ENCODE results near the gene MTSS2.
"Not testable (repeated sequence)": the region's sequence is repeated elsewhere in the genome, so short reads cannot be mapped to it uniquely, and the experiment has no call there.

MTSS2 gene

GRCh38 chr16:70651524-70651923 is 34.3 kb downstream of the MTSS2 start:
- DNase-seq: no peak

DNA sequence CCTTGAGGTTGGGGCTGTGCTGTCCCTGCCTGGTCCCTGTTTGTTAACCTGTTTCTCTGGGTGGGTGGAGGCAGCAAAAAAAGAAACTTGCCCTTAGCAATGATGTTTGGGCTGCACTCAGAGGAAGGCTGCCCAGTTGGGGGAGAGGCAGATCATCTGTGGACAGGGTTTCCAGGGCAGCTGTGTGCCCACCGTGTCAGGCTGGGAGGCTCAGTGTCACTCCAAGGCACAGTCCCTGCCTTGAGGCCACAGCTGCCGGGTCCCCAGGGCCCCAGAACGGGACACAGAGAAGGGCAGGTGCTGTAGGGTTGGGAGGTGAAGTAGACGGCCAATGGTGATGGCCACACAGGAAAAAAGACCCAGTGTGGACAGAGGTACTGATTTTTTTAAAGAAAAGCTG is 35.6 kb downstream of the MTSS2 start:
- no peak for DNase-seq

DNA sequence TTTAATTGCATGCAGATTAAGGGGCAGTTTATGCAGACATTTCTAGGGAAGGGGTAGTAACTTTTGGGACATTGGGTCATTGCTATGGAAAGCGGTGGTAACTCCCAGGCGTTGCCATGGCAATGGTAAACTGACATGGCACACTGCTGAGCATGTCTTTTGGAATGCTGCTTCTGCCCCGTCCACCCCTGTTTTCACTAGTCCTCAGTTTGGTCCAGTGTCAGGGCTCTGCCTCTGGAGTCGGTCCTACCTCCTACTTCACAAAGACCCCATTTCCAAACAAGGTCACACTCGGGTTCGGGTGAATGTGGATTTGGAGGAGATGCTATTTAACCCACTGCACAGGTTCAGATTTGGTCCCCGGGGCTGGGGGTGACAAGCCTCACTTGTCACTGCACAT is 36.6 kb downstream of the MTSS2 start:
- no peak for DNase-seq

GRCh38 chr16:70648606-70649005 is 37.2 kb downstream of the MTSS2 start:
- no peak for DNase-seq

DNA sequence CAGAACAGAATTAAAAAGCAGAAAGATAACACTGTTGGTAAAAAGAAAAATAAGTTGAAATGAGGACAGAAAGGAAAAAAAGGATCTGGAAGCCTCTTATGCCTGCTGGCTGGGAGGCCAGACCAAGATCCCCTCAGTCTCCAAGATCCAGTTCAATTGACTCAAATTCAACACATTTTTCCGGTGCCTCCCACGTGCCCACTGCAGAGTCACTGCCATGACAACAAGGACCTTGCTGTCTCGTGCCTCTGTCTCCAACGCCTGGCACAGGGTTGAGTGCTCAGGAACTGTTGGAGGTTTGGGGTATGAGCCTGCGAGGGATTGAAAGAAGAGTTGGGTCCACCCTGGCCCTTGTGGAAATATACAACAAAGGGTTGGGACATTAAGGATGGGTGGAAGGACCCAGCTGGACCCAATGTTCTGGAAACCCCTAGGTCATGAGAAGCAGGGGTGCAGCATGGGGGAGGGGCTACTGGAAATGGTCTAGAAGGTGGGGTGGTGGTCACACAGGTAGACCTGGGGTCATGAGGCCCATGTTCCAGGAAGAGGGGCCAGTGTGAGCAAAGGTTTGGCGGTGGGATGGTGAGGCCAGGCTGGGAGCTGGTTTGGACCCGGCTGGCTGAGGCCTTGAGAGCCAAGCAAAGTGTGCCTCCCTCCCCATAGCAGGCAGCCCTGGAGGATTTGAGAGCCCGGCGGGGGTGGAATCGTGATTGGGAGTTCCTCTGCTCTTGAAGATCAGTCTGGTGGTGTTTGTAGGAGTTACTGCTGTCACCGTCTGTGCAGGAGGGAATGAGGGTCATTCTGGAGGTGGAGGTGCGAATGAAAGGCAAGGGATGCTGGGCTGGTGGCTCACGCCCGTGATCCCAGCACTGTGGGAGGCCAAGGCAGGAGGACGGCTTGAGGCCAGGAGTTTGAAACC is 38.2 kb downstream of the MTSS2 start:
- DNase-seq: no peak

GRCh38 chr16:70646260-70647241 is 39.3 kb downstream of the MTSS2 start, which contains the start of gene IL34:
Gene IL34 (plus strand): TSS chr16:70646559. CDS start chr16:70646948, 389 bp downstream.
- DNase-seq: no peak

GRCh38 chr16:70644763-70645597 is 40.9 kb downstream of the MTSS2 start:
- DNase-seq: no peak

GRCh38 chr16:70643264-70643663 is 42.6 kb downstream of the MTSS2 start:
- DNase-seq: not testable (repeated sequence)

GRCh38 chr16:70642633-70643032 is 43.2 kb downstream of the MTSS2 start:
- DNase-seq: no peak

DNA sequence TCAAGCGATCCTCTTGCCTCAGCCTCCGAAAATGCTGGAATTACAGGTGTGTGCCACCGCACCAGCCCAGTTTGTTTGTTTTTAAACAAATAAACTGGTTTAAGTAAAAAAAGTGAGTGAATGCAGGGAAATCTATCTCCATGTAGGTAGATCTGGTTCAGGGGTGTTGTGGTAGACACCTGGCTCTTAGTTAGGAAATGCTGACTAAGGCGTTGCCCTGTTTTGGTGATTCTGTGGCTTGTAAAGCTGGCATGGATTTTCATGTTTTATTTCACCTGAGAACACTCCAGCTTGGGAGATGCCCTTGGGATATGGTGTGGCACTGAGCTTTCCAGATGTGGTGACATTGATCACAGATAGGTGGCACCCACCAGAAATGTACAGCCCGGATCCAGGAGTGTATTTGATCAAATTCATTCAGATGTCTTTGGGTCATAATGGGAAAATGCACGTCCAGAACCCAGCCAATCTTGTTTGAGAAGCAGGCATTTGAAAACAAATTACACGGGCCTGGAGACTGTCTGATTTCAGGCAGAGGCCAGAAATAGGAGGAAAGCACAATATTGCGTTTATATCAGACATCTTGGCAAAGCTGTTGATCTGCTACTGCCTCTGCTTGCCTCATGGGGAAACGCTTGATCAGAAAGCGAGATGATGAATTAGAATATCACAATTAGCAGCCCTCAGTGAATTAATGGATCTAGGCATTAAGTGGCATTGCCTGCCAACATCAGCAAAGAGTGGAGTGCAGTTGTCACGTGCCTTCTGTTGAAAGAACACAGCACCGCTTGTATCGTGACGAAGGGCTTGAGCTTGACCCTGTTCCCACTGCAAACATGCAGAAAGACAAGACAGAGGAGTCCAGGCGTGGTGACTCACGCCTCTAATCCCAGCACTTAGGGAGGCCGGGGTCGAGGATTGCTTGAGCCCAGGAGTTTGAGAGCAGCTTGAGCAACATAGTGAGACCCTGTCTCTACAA is 46.8 kb downstream of the MTSS2 start:
- DNase-seq: no peak

All from stimulated activated naive CD4-positive, alpha-beta T cell (primary cell).